ENCODE results near the gene KLHL4.
"Not testable (repeated sequence)": the region's sequence is repeated elsewhere in the genome, so short reads cannot be mapped to it uniquely, and the experiment has no call there.

The KLHL4 gene, protein sequence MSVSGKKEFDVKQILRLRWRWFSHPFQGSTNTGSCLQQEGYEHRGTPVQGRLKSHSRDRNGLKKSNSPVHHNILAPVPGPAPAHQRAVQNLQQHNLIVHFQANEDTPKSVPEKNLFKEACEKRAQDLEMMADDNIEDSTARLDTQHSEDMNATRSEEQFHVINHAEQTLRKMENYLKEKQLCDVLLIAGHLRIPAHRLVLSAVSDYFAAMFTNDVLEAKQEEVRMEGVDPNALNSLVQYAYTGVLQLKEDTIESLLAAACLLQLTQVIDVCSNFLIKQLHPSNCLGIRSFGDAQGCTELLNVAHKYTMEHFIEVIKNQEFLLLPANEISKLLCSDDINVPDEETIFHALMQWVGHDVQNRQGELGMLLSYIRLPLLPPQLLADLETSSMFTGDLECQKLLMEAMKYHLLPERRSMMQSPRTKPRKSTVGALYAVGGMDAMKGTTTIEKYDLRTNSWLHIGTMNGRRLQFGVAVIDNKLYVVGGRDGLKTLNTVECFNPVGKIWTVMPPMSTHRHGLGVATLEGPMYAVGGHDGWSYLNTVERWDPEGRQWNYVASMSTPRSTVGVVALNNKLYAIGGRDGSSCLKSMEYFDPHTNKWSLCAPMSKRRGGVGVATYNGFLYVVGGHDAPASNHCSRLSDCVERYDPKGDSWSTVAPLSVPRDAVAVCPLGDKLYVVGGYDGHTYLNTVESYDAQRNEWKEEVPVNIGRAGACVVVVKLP

DNA sequence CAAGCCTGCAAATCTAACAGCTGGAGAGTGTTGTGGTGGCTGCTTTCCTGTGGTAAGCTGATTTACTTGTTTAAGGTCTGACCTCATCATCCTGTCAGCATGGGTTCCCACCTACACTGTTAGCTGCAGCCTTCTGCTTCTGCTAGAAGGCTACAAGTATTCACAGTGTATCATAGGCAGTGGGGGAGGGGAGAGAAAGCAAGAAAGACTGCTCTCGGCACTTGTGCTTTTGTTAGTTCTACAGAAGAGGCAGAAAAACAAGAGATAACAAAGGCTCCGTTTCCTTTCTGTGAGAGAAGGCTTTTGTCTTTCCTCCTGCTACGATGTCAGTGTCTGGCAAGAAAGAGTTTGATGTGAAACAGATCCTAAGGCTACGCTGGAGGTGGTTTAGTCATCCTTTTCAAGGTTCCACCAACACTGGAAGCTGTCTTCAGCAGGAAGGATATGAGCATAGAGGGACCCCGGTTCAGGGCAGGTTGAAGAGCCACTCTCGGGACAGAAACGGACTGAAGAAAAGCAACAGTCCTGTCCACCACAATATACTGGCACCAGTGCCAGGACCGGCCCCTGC lies at the start of gene KLHL4:
TSS of gene KLHL4 (plus strand) at position 232 of the 571 bp plus-strand sequence. CDS start at position 324, 92 bp downstream.
- no peak for DNase-seq (ENCODE audit: low read depth)

DNA sequence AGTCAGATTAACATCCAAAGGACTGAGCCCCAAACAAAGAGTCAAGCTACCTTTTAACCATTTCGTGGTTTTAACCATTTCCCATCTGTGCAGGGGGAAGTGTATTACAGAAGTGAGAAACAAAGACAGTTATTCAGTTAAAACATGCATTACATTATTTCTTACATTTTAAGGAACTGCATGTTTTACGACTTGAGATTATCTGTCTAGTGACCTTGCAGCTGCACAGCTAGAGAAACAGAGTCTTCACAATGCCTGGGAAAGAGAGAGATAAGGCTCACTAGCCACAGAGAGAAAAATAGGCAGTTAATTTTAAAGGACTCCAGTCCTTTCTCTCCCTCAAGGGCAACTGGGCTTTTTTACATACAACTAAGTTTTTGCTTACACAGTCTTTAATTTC lies 48.7 kb upstream of the KLHL4 start:
- DNase-seq (ENCODE audit: low read depth) = no peak

DNA sequence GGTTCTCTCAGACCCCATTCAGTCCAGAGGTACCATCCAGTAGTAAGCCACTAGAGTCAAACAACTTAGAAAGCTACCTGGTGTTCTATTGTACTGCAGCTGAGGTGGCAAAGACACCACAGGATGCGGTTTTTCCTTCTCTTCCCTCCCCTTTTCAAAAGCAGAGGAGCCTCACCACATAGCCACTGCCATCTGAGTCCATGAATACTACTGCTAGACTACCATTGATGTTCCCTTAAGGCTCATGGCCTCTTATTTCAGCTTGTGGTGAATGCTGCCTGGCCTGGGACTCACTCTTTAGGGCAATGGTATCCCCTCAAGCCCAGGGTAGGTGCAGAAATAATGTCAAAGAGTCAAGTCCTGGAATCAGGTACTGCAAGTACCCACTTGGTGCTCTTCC lies 41.8 kb upstream of the KLHL4 start:
- DNase-seq (ENCODE audit: low read depth) = no peak

DNA sequence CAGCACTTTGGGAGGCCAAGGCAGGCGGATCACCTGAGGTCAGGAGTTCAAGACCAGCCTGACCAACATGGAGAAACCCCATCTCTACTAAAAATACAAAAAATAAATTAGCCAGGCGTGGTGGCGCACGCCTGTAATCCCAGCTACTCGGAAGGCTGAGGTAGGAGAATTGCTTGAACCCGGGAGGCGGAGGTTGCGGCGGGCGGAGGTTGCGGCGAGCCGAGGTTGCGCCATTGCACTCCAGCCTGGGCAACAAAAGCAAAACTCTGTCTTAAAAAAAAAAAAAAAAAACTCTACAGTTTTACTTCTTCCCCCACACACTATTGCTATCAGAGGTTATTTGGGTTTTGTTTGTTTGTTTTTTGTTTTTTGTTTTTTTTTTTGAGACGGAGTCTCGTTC lies 38.9 kb upstream of the KLHL4 start:
- DNase-seq (ENCODE audit: low read depth) = not testable (repeated sequence)

DNA sequence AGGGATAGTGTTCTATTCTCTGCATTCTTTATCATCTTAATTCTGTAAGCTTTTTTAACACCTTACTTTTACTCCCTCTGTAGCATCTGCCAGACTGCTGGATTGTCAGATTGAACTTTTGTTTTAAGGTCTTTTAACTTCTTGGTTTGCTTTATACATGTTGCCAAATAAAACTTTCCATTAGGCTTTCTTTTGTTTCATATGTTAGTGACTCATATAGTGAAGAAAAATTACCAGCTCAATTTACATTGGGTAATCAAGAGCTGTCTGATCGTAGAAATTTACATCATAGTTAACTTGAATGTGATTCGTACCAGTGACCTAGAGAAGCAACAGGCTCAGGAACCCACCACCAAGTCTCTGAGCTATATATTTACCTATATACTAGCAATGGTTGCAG lies 28.5 kb upstream of the KLHL4 start:
- DNase-seq (ENCODE audit: low read depth) = no peak

DNA sequence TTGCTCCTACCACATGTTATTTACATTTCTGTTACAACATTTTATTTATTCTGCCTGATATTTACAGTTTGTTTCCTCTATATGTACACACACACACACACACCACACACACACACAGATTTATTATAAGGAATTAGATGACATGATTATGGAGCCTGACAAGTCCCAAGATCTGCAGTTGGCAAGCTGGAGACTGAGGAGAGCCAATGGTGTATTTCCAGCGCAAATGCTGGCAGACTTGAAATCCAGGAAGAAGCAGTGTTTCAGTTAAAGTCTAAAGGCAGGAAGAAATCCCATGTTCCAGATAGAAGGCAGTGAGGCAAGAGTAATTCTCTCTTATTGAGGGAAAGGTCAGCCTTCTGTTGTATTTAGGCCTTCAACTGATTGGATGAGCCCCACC lies 1.8 kb upstream of the KLHL4 start:
- DNase-seq (ENCODE audit: low read depth) = no peak

DNA sequence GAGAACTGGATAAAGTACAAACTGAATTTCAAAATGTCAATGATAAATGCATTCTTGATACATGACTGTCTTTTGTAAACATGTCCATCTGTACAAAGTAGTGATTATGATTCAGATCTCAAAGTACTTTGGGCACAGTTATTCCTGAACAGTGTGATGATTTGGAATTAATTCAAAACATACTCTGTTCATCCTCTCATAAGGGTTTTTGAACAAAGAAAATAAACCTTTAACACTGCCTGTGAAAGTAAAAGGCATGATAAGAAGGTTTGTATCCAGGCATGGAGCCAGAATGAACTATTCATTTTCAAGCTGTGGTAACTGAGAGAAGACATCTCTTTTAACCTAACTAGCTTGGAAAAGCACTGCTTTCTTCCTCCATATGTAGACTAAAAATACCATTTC lies 883 bp upstream of the KLHL4 start:
- DNase-seq (ENCODE audit: low read depth) = no peak

DNA sequence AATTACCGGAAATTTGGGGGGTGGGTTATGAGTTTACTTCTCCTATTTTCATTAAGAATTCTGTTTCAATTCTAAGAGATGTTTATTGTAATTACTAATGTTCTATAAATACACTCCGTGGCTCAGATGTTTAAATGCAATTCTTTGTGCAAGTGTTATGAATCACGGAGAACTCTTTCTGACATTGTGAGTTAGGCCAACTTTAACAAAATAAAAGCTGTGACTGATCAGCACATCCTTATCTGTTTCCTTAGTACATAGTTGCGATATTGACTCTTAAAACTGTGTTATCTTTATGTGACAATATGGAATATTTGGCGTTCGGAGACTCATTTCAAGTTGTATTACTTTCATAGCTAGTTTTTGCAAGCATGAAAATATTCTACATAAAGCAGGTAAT lies 902 bp downstream of the KLHL4 start:
- no peak for DNase-seq (ENCODE audit: low read depth)

DNA sequence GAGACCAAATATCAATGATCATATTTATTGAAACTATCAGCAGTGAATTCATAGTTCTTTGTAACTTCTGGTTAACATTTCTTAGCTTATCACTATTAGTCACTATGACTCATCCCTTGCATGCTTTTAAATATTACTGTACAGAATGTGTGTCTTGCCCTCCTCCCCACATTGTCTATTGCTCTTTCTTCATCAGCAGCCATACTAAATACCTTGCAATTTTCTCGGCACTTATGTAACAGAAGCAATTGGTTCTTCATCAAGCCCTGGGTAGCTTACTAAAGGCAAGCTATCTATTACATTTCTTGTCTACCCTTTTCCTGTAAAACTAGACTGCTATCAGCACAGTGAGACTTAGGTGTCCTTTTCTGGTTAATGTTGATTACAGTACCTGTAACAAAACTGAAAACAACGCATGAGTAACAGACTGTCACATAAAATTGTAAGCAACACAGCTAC lies 8.2 kb downstream of the KLHL4 start:
- no peak for DNase-seq (ENCODE audit: low read depth)

DNA sequence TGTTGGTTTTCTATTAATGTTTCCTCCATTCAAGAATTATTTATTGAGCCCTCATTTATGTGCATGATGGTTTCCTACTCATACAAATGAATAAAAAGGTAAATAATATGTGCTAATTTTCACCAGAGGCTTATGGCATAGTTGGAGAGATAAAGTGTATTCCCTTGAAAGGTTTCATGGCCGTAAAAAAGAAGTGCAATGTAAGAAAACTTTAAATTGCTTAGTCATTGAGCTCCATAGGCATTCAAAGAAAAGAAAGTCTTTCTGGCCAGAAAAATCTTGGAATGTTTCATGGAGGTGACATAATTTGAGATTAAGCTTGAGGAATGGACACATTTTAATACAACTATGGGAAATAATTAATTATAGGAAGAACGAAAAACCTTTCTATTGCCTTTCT lies 8.7 kb downstream of the KLHL4 start:
- DNase-seq (ENCODE audit: low read depth) = no peak

DNA sequence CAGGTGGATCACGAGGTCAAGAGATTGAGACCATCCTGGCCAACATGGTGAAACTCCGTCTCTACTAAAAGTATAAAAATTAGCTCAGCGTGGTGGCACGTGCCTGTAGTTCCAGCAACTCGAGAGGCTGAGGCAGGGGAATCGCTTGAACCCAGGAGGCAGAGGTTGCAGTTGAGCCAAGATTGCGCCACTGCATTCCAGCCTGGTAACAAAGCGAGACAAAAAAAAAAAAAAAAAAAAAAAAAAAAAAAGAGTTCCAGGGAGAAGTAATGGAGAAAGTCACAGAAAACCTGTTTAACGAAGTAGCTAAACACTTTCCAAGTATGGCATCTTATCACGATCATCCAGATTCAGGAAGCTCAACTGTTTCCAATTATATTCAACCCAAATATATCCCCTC lies 10.9 kb downstream of the KLHL4 start:
- DNase-seq (ENCODE audit: low read depth) = no peak

DNA sequence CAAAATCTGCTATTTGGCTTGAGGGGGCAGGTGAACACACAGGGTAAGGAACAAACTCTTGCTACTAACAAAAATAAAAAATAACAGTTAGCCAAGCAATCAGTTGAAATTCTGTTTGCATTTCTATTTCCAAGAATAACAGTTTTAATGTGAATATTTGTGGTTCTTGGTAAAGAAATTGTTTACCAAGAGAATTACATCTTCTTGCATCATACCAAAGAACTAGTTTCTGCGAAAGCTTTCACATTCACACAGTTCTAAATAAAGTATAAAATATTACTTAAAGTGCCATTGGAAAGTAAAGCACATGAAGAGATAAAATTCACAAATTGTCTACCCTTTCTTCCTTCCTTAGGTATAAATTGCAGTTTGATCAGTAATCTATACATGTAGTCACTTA lies 54.4 kb downstream of the KLHL4 start:
- DNase-seq (ENCODE audit: low read depth) = no peak

DNA sequence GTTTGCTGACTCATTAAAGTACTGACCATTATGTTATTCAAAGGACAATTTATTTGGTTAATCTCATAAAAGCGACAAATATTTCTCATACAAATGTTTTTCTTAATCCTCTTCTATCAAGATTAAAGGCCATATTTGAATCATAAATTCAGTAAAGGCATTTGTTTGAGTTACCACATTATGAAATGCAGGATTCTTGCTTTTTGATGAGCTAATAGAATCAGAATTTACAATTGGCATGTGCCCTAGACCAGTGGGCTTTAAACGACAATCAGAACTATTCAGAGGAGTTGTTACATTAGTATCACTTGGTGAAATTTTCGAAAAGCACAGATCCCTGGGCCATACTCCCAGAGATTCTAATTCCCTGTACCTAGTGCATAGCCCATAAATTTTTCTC lies 55.3 kb downstream of the KLHL4 start:
- no peak for DNase-seq (ENCODE audit: low read depth)

DNA sequence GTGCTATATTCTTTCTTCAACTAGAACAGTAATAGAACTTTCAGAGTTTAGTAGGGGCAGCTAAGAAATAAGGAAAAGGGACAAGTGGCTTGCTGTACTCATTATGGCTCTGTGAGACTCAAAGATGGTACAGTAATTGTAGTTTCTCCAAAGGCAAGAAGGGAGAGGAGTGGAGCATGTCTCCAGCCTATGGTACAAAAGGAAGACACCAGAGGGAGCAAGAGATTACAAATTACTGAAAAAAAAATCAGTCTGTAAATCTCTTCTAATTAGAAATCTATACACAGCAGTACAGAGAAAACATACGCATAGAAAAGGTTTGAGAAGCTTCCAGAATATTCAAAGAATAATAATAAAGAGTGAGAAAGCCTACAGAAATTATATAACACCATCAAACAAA lies 61.4 kb downstream of the KLHL4 start:
- no peak for DNase-seq (ENCODE audit: low read depth)

DNA sequence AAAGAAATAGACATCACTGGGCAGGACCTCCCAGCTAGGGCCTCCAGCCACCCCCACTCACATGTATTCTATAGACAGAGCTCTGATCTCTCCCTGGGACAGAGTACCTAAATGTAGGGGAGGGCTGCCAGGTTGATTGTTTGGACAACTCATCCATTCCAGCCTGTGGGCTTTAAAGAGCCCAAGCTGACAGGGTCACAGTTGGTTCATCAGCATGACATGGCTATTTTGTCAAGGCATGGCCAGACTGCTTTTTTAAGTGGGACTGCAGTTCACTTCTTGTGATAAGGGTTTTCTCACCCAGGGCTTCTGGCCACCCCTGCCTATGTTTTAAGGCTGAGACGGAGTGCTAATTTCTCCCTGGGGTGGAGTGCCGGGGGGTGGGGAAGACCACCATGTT lies 63.3 kb downstream of the KLHL4 start:
- no peak for DNase-seq (ENCODE audit: low read depth)

DNA sequence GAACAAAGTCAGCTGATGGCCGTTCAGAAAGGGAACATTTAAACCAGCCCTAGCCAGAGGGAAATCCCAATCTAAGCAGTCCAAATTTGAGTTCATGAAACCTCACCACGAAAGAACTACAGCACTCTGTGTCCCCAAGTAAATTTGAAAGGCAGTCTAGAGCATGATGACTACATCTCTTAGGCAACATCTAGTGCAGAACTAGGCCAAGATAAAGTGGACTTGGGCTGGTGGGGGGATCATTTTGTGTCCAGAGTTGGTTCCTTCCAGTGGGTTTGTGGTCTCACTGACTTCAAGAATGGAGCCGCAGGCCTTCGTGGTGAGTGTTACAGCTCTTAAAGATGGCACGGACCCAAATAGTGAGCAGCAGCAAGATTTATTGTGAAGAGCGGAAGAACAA lies 64.9 kb downstream of the KLHL4 start:
- no peak for DNase-seq (ENCODE audit: low read depth)

DNA sequence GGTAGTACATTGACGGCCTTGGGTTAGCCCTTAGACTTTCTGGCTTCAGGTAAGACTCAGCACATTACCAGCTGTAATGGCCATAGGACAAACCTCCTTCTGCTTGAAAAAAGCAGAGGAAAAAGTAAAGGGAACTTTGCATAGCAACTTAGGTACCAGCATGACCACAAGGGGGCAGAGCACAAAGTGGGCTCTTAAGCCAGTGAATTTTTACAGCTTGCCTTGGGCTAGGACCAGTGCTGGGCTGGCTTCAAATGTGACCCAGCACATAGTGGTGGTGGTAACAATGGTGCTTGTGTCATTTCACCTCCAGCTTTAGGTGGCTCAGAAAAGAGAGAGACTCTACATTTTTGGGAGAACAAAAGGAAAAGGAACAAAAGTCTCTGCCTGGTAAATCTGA lies 66.1 kb downstream of the KLHL4 start:
- DNase-seq (ENCODE audit: low read depth) = no peak

DNA sequence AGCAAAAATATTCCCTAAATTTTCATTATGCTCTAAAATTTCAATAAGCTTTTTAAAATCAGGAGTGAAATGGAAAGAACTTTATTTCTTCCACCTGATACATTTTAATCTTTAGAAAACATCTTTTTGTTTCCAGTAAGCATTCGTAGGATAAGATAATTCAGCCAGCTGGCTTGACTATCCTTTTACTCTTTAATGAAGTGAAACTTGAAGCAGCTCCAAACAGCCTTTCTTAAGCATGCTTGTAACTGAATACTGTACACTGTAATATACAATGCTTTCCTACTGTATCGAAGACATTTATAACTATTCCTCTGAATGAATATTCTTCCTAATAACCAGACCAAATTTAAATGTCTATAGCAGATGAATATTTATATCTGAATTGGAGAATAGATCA lies 98.8 kb downstream of the KLHL4 start:
- no peak for DNase-seq (ENCODE audit: low read depth)

DNA sequence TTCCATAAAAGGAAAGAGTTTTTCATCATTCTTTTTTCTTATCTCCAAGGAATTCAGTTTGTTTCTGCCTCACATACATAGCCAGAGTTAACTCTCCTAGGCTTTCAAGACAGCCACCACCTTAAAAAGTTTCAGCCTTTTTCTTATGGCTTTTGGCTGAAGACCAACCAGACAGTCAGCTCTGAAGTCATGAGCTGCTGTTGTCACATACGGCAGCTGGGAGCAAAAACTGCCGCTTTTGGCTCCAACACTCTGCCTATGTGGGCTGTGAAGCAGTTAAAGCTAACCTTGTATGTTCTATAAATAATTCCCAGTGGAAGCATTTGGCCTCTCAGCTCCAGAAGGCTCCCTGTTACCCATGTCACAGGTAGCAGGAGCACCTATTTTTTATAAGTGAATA lies 104.1 kb downstream of the KLHL4 start:
- no peak for DNase-seq (ENCODE audit: low read depth)

DNA sequence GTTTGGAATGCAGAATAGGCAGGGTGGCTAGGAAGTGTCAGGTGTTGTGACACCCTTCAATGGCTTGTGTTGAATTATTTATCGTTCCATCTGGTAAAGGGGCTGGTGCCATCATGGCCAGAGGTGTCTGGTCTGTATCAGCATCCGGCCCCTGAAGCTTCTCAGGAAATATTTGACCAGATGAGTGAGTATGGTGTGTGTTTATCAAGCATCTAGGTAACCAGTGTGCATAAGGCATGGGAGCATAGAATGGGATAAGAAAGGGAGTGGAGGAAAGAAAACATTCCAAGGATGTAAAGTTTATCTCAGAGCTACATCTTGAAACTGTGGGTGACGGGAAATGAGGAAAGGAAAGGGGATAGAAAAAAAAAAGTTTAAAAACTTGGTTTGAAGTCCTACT lies 109.4 kb downstream of the KLHL4 start:
- DNase-seq (ENCODE audit: low read depth) = no peak

DNA sequence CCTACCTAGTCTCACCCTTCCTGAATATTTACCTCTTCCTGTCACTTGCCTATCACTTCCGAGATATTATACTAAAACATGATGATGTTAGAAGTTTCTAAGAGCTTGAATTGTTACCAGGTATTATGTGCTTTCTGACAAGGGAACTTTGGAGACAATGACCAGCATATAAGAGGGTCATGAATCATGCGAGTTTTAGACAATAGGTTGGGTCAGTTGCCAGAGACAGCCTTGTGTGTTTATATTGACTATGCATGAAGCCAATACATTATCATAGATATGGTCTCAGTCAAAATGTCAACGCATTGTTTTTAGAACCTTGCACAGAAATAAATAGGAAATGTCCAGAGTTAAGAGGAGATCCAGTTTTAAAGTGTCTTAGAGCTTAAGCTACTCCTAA lies 116.8 kb downstream of the KLHL4 start:
- no peak for DNase-seq (ENCODE audit: low read depth)

DNA sequence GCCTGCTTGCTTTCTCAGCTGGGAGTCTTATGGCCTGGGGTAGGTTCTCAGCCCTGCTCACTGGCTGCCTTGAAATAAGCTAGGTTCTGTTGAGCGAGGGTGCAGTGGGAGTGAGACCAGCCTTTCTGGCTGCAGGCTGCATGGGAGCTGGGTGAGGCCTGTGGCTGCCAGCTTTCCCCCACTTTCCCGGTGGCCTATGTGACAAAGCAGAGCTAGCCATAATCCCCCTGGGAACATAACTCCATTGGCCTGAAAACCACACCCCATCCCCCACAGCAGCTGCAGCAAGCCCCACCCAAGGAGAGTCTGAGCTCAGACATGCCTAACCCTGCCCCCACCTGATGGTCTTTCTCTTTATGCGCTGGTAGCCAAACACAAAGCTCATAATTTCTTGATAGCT lies 118.9 kb downstream of the KLHL4 start:
- no peak for DNase-seq (ENCODE audit: low read depth)

DNA sequence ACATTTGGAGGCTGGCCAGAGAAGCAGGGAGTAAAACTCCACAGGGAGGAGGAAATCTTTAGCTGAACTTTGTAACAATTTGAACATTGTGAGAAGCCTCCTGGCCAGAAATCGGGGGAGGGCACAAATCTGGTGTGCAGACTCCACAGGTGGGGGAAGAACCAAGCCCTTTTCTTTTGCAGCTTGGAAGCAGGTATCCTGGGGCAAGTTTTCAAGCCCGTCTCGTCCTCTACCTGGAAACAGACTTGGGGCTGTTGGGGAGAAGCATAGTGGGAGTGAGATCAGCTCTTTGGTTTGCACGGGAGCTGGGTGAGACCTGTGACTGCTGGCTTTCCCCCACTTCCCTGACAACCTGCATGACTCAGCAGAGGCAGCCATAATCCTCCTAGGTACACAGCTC lies 123.8 kb downstream of the KLHL4 start:
- DNase-seq (ENCODE audit: low read depth) = not testable (repeated sequence)

Measured in EH (cell line).